ENCODE data around the gene KLHL9.
"Not testable (repeated sequence)": the region's sequence is repeated elsewhere in the genome, so short reads cannot be mapped to it uniquely, and the experiment has no call there.

KLHL9 gene, protein sequence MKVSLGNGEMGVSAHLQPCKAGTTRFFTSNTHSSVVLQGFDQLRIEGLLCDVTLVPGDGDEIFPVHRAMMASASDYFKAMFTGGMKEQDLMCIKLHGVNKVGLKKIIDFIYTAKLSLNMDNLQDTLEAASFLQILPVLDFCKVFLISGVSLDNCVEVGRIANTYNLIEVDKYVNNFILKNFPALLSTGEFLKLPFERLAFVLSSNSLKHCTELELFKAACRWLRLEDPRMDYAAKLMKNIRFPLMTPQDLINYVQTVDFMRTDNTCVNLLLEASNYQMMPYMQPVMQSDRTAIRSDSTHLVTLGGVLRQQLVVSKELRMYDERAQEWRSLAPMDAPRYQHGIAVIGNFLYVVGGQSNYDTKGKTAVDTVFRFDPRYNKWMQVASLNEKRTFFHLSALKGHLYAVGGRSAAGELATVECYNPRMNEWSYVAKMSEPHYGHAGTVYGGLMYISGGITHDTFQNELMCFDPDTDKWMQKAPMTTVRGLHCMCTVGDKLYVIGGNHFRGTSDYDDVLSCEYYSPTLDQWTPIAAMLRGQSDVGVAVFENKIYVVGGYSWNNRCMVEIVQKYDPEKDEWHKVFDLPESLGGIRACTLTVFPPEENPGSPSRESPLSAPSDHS

GRCh38 chr9:21334701-21335632 lies at the start of gene KLHL9:
KLHL9 (minus strand) TSS chr9:21335404; CDS start chr9:21334859, 545 bp downstream.
- DNase-seq (ENCODE audit: low spot score), result peak; percentile 95

GRCh38 chr9:21383627-21384026 lies 48.4 kb upstream of the KLHL9 start:
- no peak for DNase-seq (ENCODE audit: low spot score)

- no peak for DNase-seq (ENCODE audit: low spot score)
These were observed 46.5 kb upstream of the KLHL9 start for GRCh38 chr9:21381448-21382339.

- DNase-seq (ENCODE audit: low spot score), result not testable (repeated sequence)
These were observed 36.3 kb upstream of the KLHL9 start for GRCh38 chr9:21371467-21371866.

DNA sequence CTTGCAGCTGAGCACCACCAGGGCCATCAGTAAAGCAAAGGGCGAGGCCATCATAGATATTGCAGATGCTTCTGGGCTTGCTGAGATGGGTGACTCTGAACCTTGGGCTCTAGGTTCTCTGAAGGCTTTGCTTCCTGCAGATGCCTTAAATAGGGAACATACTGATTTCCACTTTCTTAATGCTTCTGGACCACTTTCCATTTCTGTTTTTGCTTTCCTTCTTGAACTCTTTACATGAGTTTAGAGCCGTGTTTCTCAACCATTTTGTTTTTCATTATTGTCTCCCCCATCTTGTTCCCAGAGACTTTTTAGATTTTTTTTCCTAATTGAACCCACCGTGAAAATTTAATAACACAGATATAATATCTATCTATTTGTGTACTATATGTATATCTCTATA lies 32.8 kb upstream of the KLHL9 start, which contains the start of gene IFNA13:
Gene IFNA13 (minus strand): TSS at position 101 of the 400 bp plus-strand sequence. CDS start 47 bp downstream, at position 54.
- DNase-seq (ENCODE audit: low spot score), result no peak

GRCh38 chr9:21367169-21367568 lies 32.0 kb upstream of the KLHL9 start:
- not testable (repeated sequence) for DNase-seq (ENCODE audit: low spot score)

GRCh38 chr9:21362287-21362686 lies 27.1 kb upstream of the KLHL9 start:
- no peak for DNase-seq (ENCODE audit: low spot score)

DNA sequence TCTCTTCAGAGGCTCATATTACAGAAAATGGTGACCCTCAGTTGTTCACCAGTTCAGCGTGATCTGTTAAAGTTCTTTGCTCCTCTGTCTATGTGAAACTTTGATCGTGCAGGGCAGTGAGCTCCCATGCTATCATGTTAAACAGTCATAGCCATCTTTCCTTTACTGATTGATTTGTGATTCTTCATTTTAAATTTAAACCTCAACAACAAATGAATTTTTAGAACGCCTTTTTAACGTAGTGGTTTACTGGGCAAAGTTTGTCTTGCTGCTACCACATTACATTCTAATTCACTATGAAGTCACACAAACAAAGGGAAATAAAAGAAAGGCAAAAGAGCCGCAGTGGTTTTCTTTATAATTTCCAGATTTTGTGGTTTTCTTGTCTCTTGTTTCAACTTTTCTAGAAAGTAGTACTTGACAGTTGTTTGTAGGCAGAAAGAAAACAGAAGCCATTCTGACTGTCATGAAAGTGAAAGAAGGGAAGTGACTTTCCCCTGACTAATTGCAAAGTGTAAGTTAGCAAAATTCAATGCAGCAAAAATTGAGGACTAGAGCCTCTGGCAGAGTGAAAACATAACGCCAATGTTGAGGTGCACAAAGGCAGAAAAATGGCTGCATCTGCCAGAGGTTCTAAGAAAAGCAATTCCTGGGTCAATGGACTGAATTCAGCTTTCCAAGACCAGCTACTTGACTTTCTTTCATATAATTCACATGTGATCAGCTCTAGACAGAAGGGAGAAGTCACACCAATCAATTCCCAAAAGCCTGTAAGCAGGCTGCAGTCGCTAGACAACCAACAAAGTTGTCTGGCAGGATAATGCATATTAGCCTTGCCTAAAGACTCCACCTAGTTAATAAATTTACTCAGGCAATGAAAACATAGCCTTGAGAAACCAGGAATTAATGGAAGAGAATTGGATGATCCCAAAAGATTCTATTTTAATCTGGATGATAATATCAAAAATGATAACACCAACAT lies 22.6 kb upstream of the KLHL9 start:
- DNase-seq (ENCODE audit: low spot score), result no peak

GRCh38 chr9:21350787-21351186 lies 15.6 kb upstream of the KLHL9 start, which contains the start of gene IFNA6:
IFNA6 (minus strand) TSS chr9:21350887; CDS start chr9:21350887, 0 bp downstream.
- no peak for DNase-seq (ENCODE audit: low spot score)

DNA sequence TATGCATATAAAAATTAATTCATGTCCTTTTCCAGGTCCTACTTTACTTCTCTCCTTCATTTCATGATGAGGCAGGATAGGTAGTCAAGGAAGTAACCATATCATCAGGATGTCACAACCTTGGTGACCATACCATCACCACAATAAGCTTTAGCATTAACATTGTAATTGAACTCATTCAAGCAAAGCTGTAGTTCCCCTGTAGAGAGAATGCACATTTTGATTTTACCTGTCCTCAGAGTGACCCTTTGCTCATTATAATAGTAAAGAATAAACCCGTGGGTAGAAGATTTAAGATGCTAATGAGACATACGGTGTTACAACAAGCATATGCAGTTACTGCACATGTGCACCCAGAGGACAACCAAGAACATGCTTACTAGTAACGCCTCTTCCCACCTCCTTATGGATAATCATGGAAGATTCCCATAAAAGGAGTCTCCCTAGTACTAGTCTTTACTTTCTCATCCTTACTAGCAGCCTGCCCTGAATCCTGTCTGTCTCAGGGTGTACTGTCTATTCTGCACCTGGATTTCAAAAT lies 13.3 kb upstream of the KLHL9 start:
- DNase-seq (ENCODE audit: low spot score), result no peak

DNA sequence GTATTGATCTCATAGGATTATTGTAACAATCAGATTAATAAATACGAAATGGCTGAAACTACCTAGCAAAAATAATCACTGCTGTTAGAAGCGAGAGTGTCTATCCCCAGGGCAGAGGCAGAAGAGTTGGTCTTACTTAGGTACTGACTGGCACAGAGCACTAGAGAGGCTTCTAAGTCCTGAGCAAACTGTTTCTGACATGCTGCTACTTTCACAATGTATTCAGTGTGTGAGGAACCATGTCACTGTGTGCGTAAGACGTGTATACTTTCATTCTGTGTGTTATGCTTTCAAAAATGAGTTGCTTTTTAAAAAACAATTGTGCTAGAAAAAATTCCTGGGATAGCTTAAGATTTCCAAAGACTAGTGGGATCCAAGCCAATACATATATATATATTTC lies 5.5 kb upstream of the KLHL9 start:
- no peak for DNase-seq (ENCODE audit: low spot score)

DNA sequence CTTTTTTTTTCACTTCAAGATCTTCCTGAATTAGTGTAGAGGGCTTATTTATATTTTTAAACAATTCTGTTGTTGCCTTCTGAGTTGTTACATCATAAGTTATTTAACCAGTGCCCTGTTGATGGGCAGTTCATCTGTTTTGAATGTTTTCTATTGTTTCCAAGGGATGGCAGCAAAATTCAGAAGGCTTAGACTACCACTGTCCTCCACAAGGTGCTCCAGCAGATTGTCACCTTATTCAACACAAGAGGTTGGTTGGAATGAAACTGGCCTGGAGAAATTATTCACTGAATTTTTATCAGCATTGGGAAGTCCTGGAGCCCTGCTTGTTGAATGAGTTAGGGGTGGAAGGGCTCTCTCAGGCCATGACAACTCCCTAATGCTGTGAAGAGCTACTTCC lies 1.3 kb upstream of the KLHL9 start:
- DNase-seq (ENCODE audit: low spot score), result no peak

DNA sequence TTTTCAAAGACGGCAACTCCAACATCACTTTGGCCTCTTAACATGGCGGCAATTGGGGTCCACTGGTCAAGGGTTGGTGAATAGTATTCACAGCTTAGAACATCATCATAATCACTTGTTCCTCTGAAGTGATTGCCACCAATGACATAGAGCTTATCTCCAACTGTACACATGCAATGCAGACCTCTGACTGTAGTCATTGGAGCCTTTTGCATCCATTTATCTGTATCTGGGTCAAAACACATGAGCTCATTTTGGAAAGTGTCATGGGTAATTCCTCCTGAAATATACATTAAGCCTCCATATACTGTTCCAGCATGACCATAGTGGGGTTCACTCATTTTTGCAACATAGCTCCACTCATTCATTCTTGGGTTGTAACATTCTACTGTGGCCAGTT lies 2.0 kb downstream of the KLHL9 start:
- no peak for DNase-seq (ENCODE audit: low spot score)

DNA sequence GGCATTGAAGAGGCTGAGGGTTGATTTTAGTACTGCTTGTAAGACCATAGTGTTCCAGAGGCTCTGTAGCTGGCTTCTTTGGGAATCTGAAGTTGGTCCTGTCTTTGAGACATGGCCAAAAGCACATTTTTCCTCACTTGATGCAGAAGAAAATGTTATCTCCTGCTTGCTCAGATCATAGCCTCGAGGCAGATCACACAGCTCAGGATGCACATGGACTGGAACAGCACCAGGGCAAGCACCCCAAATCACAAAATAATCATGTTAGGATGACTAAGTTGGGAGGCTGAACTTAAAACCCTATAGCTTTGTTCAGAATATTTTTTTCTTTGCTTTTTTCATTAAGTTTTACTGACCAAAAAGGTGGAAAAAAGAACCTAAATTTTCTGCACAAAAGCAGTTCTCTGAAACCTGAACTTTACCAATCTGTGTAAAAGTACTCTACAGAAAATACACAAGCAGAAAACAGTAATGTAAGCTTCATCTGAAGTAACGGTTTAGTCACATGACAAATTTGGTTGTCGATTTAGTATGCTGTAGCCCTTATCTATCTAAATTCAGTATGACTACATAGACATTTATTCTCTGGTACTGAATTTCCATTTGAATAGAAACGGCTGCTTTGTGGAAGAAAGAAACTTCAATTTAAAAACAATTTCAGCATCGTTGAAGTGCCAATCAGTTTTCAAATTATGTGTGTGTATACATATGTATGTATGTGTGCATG lies 3.4 kb downstream of the KLHL9 start:
- no peak for DNase-seq (ENCODE audit: low spot score)

DNA sequence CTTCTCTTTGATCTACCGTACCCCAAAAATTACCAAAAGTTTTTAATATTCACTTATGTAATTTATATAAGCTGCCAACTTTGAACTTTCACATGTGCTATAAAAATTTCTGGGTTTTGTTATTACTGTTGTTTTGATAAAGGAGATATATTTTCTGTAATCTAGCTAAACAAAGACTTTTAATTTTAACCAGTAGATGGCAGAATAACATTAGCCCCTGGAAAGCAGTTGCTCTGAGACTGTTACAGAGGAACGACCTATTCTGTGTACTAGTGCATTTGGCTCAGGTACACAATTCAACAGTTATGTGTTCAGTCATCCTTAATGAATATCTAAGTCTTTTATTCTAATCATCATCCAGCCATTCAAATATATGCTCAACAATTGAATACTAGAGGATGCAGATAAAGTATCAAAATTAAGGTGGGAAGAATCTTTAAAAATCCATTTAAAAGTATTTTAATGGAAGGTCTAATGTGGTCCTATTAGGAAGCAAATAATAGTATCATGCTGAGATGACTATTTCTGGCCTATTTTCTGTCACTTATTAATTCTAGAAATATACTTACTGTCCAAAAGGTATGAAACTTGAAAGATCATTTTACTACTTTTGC lies 8.6 kb downstream of the KLHL9 start:
- peak; percentile 64 for DNase-seq (ENCODE audit: low spot score)

DNA sequence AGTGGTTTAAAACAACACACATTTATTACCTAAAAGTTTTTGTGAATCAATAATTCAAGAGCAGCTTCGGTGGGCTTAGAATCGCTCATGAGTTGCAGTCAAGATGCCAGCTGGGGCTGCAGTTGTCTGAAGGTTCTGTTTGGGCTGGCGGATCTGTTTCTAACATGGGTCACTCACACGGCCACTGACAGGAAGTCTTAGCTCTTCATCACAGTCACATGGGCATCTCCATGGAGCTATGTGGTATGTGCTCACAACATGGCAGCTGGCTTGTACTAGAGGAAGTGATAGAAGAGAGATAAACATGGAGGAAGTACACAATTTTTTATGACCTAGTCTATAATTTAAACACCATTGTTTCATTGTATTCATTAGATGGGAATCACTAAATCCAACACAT lies 11.2 kb downstream of the KLHL9 start:
- no peak for DNase-seq (ENCODE audit: low spot score)

DNA sequence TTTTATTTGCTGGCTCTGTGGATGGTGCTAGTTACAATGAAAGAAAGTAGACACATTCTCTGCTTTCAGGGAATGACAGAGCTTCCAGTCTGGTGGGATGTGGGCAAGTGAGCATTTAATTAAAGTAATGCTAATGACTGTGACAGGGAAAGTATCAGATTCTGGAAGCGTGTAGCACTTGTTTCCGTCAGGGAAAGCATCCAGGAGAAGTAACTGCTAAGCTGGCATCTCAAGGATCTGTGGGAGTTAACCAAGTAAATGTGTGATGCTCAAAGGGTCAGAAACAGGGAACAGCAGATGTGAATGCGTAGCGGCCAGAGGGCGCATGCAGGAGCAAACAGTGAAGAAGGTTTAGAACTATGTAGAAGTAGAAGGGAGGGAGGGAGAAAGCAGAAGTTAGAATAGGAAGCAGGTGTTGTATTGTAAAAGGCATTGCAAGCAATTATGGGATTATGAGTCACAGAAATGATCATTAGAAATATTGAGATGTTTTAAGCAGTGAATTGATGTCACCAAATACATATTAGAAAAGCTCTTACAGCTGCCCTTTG lies 12.2 kb downstream of the KLHL9 start:
- no peak for DNase-seq (ENCODE audit: low spot score)

GRCh38 chr9:21320465-21320864 lies 14.7 kb downstream of the KLHL9 start:
- no peak for DNase-seq (ENCODE audit: low spot score)
